Right lobe of liver (tissue), 6 donors: Measurements from ENCODE around the gene FLRT1. TPM values are rescaled to one million over a fixed set of nuclear protein-coding genes. Genes with fewer than 3 reads are reported as not detected.

ENCODE experiments used
- ATAC-seq, 4 donors: fragments of 200-7000 bp; cut with Tn5 transposase; one replicate each; pipeline ENCODE4 v1.9.1; 2020; ENCODE audit warnings: mild to moderate bottlenecking in 4 of 4, moderate library complexity in 4 of 4
- DNase-seq, 3 donors: peaks; one replicate each; pipeline ENCODE4 v3.0.0-alpha.2; 2020
- H3K27ac ChIP-seq, 3 donors: fragments of 200-600 bp; one replicate each; pipeline ENCODE4 v1.8.0; 2022
- H3K27me3 ChIP-seq, 2 donors: fragments of 200-600 bp; one replicate each; pipeline ENCODE4 v1.8.0; 2022
- H3K36me3 ChIP-seq, 4 donors: fragments of 200-600 bp; sonication (generic) in 1 of 4; one replicate each; pipeline versions ENCODE4 v1.5.1 to v1.8.0; 2017 to 2022; ENCODE audit warnings: control low read depth in 1 of 4
- H3K4me1 ChIP-seq, 4 donors: fragments of 200-600 bp; sonication (generic) in 1 of 4; one replicate each; pipeline versions ENCODE4 v1.5.1 to v1.8.0; 2017 to 2022; ENCODE audit warnings: control low read depth in 1 of 4
- H3K4me3 ChIP-seq, 3 donors: fragments of 200-600 bp; one replicate each; pipeline ENCODE4 v1.8.0; 2022
- H3K9me3 ChIP-seq, 4 donors: fragments of 200-600 bp; sonication (generic) in 1 of 4; one replicate each; pipeline versions ENCODE4 v1.5.1 to v1.8.0; 2017 to 2022; ENCODE audit warnings: control low read depth in 1 of 4
- POLR2A ChIP-seq: fragments of 450-650 bp; IDR thresholded peaks from one replicate; pipeline ENCODE4 v1.6.1; 2017; ENCODE audit warnings: antibody characterized with exemption, mild to moderate bottlenecking
- WGBS: methylation state at CpG from one replicate; pipeline ENCODE4 v1.1.6; 2018; ENCODE audit warnings: low coverage, low lambda C conversion rate; ENCODE audit not compliant: insufficient coverage; ENCODE audit errors: missing lambda C conversion rate; 5-methylcytosine and 5-hydroxymethylcytosine counted together
- intact Hi-C, 2 donors: fragments of 100-400 bp; cut with DNase I; formaldehyde crosslinking; loops; one replicate each; pipeline versions ENCODE4 v1.11.2 to v1.14.1; 2022
- total RNA-seq, 6 experiments: library from RNA; depleted of rRNA in 2 of 6; stranded (reverse); fragments of >200 nt in 2 of 6; fragmentation: NEBNext Ultra II Directional in 3 of 6; extraction: Animal tissue kit (Norgen Biotek cat#: 25700) in 3 of 6; gene quantifications; one replicate each; pipeline versions ENCODE4 v1.1.0 to v1.2.4, GENCODE V29; 2016 to 2023
- TF ChIP-seq, protein P1 (sequence below), 4 donors: fragments of 200-600 bp in 3 of 4; fragments of 450-650 bp in 1 of 4; IDR thresholded peaks; one replicate each; pipeline versions ENCODE4 v1.5.1 to v1.8.0; 2016 to 2022; ENCODE audit warnings: antibody characterized with exemption in 4 of 4, mild to moderate bottlenecking in 2 of 4
- donor health status: DM: no; HTN: yes; CAD: no.
- donor health status: DM: no; HTN: no; CAD: no.
- donor health status: DM: no; HTN: no; CAD: no.
- donor health status: DM: no; HTN: yes; CAD: no.
- donor health status: DM: no; HTN: yes; CAD: no.

Gene FLRT1
- total RNA-seq, 6 experiments from 2014 or later = 0.12 TPM; not detected in 5

DNA sequence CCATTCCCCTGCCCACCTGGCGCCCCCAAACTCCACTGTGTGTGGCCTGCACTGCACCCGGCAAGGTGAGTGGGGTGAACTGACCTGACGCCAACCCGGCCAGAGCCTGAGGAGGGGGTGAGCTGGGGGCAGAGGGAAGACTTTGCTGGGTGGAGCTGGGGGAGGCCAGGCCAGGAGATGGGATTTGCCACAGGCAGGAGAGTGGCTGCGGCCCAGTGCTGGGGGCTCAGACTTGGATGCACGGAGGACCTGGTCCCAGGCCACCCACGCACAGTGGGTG lies 17.8 kb upstream of the FLRT1 start:
- TF ChIP-seq POLR2A = no peak
- TF ChIP-seq, protein P1, sequence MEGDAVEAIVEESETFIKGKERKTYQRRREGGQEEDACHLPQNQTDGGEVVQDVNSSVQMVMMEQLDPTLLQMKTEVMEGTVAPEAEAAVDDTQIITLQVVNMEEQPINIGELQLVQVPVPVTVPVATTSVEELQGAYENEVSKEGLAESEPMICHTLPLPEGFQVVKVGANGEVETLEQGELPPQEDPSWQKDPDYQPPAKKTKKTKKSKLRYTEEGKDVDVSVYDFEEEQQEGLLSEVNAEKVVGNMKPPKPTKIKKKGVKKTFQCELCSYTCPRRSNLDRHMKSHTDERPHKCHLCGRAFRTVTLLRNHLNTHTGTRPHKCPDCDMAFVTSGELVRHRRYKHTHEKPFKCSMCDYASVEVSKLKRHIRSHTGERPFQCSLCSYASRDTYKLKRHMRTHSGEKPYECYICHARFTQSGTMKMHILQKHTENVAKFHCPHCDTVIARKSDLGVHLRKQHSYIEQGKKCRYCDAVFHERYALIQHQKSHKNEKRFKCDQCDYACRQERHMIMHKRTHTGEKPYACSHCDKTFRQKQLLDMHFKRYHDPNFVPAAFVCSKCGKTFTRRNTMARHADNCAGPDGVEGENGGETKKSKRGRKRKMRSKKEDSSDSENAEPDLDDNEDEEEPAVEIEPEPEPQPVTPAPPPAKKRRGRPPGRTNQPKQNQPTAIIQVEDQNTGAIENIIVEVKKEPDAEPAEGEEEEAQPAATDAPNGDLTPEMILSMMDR (IDR thresholded peaks at IDR 0.05) = no peak

DNA sequence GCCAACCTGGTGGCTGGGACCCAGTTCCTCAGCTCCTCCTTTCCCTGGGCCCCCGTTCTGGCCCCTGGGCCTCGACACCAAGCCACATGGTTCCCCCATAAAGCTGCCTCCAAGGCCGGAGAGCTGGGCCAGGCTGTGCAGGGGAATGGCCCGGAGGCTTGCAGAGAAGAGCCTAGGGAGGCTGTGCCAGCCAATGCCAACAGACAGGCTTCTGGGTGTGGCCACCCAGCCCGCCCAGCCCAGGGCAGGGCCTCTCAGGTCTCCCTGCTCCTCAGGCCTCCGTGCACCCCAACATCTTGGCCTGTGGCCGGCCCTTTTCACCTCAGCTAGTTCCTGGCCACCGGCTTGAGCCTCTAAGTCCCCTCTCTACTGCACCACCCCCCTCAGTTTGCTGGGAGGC lies 17.4 kb upstream of the FLRT1 start:
- no CpG with 5 or more reads among the region's 8 CpGs for WGBS
- H3K27ac ChIP-seq = no peak overlapping the region
- intact Hi-C loops = no loop called here
- H3K9me3 ChIP-seq = no peaks in the 10 kb centered on the region
- no peaks in the 10 kb centered on the region for H3K27me3 ChIP-seq
- DNase-seq (no peak), ATAC-seq (no peak)
- no peak for TF ChIP-seq POLR2A
- TF ChIP-seq, protein P1 (IDR thresholded peaks at IDR 0.05) = no peak
- no peaks in the 10 kb centered on the region for H3K36me3 ChIP-seq
- H3K4me1 ChIP-seq = no peaks in the 10 kb centered on the region
- H3K4me3 ChIP-seq = no peak overlapping the region

More for the DNA sequence above, 17.8 kb upstream of the FLRT1 start:
- Histone ChIP-seq H3K4me1 (no peaks in the 10 kb centered on the region), H3K27ac (no peak overlapping the region), H3K36me3 (no peaks in the 10 kb centered on the region), H3K9me3 (no peaks in the 10 kb centered on the region), H3K4me3 (no peak overlapping the region), H3K27me3 (no peaks in the 10 kb centered on the region)
- no peak for ATAC-seq
- DNase-seq = no peak
- no CpG with 5 or more reads among the region's 7 CpGs for WGBS
- intact Hi-C loops = no loop called here

DNA sequence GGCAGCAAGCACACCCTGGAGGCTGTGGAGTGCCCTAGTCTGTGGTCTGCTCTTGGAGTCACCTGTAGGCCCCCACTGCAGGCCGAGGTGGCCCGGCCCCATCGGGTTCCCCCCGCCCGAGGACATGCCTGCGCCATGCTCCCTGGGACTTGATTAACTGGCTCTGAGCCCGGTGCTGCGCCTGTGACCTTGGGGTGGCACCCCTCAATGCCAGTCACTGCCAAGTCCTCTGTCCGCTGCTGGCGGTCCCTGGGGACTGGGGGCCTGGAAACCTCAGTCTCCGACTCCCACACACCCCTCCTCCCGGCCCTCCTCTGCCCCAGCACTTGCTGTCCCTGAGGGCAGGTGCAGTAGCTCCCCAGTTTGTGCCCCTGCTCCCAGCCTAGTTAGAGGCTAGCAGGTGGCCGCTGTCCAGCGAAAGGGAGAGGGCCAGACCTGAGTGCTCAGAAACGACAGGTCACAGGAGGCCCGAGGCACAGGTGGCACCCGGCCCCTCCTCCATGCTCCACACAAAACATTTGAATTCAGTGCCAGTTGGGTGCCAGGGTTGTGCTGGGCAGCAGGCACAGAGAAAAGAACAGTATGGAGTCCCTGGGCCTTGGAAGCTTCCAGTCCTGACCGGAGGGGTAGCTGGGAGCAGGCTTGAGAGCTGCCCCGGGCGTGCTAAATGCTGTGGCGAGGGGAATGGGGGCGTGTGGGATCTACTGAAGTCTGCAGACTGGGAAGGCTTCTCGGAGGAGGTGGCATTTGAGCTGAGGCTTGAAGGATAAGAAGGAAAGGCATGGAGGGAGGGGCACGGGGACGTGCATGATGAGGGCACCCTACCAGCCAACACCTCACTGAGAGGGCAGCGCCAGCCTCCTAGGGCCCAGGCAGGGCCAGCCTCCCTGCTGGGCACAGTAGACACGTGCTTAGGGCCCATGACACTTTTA lies 16.4 kb upstream of the FLRT1 start:
- Histone ChIP-seq H3K36me3 (no peaks in the 10 kb centered on the region), H3K9me3 (no peaks in the 10 kb centered on the region), H3K27ac (no peak overlapping the region), H3K4me1 (no peaks in the 10 kb centered on the region), H3K27me3 (no peaks in the 10 kb centered on the region), H3K4me3 (no peak overlapping the region)
- peak in 1 of 4 donors; percentile 8 for ATAC-seq
- no peak for DNase-seq
- TF ChIP-seq, protein P1 (IDR thresholded peaks at IDR 0.05) = no peak
- no peak for TF ChIP-seq POLR2A
- intact Hi-C loops = no loop called here
- 93% methylated on average over 13 of the region's 27 CpGs for WGBS

DNA sequence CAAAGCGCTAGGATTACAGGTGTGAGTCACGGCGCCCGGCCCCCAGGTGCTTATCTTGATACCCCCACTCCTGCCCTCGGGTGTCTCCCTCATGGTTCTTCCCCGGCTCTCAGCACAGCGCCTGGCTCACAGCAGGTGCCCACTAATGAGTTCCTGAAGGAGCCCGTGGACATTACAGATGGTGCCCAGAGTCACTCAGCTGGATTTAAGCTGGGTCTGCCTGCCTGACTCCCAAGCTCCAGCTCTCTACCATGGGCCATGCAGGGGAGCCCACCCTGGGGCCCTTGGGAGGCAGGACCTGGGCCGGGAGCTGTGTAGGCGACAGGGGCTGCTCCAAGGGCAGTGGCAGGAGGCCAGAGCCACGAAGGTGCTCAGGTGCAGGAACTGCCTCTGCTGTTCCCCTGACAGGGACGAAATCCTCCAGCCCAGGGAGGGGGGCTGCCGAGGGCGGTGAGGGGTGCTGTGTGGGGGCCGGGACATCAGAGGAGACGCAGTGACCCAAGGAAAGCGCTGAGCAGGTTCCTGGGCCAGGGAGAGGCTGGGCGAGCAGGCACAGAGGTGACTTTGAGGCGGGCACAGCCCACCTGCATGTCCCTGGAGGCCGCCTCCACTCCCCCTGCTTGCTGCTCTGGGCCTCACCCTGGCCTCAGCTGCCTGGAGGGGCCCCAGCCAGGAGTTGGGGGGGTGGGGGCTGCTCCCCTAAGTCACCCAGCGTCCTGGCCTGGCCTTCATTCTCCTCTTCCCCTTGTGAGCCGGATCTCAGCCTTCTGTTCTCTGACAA lies 14.6 kb upstream of the FLRT1 start:
- no peak for DNase-seq
- H3K27ac ChIP-seq = no peak overlapping the region
- intact Hi-C loops = no loop called here
- H3K4me3 ChIP-seq = no peak overlapping the region
- no peaks in the 10 kb centered on the region for H3K36me3 ChIP-seq
- 80% methylated on average over 12 of the region's 22 CpGs for WGBS
- no peak for ATAC-seq
- TF ChIP-seq POLR2A = no peak
- TF ChIP-seq, protein P1 (IDR thresholded peaks at IDR 0.05) = no peak
- no peaks in the 10 kb centered on the region for H3K9me3 ChIP-seq
- no peaks in the 10 kb centered on the region for H3K4me1 ChIP-seq
- H3K27me3 ChIP-seq = no peaks in the 10 kb centered on the region
